ENCODE results near the gene FGFBP3. TPM values are rescaled to one million over a fixed set of nuclear protein-coding genes. Genes with fewer than 3 reads are reported as not detected.

Gene FGFBP3
- total and polyA plus RNA-seq, 12 donors: 0.21 to 0.67 (median 0.45) TPM

DNA sequence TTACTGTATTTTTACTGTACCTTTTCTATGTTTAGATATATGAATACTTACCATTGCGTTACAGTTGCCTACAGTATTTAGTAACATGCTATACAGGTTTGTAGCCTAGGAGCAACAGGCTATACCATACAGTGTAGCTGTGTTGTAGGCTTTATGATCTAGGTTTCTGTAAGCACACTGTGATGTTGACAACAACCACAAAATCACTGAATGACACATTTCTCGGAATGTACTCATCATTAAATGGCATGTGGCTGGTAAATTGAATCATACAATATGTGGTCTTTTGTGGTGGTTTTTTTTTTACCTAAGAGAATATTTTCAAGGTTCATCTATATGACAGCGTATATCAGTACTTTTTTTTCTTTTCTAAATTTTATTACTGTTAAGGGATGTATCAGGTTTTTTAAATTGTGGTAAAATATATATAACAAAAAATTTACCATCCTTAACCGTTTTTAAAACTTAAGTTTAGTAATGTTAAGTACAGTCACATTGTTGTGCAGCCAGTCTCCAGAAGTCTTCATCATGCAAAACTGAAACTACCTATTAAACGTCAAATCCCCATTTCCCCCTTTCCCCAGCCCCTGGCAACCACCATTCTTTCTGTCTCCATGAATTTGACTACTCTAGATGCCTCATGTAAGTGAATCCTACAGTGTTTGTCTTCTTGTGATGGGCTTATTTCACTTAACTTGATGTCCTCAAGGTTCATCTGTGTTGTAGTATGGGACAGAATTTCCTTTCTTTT, 35.8 kb upstream of the FGFBP3 start:
- WGBS, 2 donors: 93 to 94% methylated on average over 5 of the region's 5 CpGs
- ATAC-seq (no peak), DNase-seq (no peak)
- peaks cover 0 to 79% (median 5%) of the 10 kb centered on the region in 9 donors for H3K36me3 ChIP-seq
- no peak overlapping the region for H3K4me3 ChIP-seq
- H3K27me3 ChIP-seq: no peaks in the 10 kb centered on the region
- intact Hi-C loops (cut with DNase I): no loop called here
- no peaks in the 10 kb centered on the region for H3K9me3 ChIP-seq
- TF ChIP-seq, protein P1, sequence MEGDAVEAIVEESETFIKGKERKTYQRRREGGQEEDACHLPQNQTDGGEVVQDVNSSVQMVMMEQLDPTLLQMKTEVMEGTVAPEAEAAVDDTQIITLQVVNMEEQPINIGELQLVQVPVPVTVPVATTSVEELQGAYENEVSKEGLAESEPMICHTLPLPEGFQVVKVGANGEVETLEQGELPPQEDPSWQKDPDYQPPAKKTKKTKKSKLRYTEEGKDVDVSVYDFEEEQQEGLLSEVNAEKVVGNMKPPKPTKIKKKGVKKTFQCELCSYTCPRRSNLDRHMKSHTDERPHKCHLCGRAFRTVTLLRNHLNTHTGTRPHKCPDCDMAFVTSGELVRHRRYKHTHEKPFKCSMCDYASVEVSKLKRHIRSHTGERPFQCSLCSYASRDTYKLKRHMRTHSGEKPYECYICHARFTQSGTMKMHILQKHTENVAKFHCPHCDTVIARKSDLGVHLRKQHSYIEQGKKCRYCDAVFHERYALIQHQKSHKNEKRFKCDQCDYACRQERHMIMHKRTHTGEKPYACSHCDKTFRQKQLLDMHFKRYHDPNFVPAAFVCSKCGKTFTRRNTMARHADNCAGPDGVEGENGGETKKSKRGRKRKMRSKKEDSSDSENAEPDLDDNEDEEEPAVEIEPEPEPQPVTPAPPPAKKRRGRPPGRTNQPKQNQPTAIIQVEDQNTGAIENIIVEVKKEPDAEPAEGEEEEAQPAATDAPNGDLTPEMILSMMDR (IDR thresholded peaks at IDR 0.05): no peak
- H3K27ac ChIP-seq: no peak overlapping the region
- no peaks in the 10 kb centered on the region for H3K4me1 ChIP-seq

DNA sequence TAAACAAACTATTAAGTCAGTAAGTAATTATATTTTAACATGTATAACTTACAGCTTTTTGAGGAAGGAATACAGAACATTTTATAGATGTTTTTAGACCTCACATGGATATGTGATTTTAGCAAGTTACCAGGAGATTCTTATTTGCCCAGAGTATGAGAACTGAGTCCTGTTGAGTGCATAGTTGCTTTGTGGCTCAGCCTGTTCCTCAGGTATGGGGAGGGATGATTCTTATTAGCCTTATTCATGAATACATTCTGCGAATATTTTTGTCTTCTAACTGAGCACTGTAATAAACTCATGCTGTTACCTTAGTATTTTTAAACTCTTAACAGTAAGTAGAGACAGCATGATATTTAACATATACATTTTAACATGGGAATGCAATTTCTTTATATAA, 32.1 kb upstream of the FGFBP3 start:
- intact Hi-C loops (cut with DNase I): no loop called here
- peaks cover 0 to 83% (median 11%) of the 10 kb centered on the region in 9 donors for H3K36me3 ChIP-seq
- WGBS, 2 donors: 94 to 96% methylated on average over 1 of the region's 1 CpG

DNA sequence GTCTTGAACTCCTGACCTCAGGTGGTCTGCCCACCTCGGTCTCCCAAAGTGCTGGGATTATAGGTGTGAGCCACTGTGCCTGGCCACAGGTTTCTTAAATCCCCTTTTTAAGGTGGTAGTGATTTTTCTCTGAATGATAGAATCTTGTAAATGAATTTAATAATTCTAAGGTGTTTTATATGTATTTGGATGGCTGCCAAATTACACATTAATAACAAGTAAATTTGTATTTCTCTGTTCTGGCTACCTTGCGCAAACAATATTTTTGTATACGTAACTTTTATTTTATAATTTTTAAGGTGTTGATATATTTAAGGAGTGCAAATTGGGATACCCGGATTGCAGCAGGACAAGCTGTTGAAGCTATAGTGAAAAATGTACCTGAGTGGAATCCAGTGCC, 30.4 kb upstream of the FGFBP3 start:
- intact Hi-C loops (cut with DNase I): no loop called here
- 98 to 99% methylated on average over 4 of the region's 4 CpGs for WGBS, 2 donors
- no peaks in the 10 kb centered on the region for H3K27me3 ChIP-seq
- TF ChIP-seq, protein P1 (IDR thresholded peaks at IDR 0.05): no peak
- no peak overlapping the region for H3K27ac ChIP-seq
- H3K4me3 ChIP-seq: no peak overlapping the region
- no peaks in the 10 kb centered on the region for H3K4me1 ChIP-seq
- DNase-seq: no peak
- H3K36me3 ChIP-seq: peaks cover 0 to 81% (median 13%) of the 10 kb centered on the region in 9 donors
- ATAC-seq: no peak
- no peaks in the 10 kb centered on the region for H3K9me3 ChIP-seq

More for the DNA sequence above, 32.1 kb upstream of the FGFBP3 start:
- H3K4me3 ChIP-seq: no peak overlapping the region
- ATAC-seq: no peak
- no peaks in the 10 kb centered on the region for H3K9me3 ChIP-seq
- no peak overlapping the region for H3K27ac ChIP-seq
- H3K27me3 ChIP-seq: no peaks in the 10 kb centered on the region
- H3K4me1 ChIP-seq: no peaks in the 10 kb centered on the region
- no peak for DNase-seq
- TF ChIP-seq, protein P1 (IDR thresholded peaks at IDR 0.05): no peak

DNA sequence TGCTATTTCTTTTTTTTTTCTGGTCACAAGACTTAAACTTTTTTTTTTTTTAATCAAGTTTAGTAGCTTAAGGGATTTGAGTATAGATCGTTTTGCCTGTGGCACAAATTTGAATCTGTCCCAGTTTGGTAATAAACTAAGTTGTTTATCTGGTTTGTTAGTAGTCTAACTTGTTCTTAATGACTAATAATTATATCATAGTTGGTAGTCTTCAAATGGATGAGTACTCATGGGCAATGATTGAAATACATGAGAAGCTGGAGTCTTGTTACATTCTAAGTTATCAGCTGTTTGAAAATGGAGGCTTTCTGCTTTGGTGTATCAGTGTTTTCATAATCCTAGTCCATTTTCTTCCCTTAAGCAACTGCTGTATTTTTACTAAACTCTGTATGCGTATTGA, 26.6 kb upstream of the FGFBP3 start:
- 97% methylated on average over 2 of the region's 2 CpGs for WGBS, 2 donors
- intact Hi-C loops (cut with DNase I): no loop called here
- DNase-seq: no peak
- peaks cover 0 to 60% (median 13%) of the 10 kb centered on the region in 9 donors for H3K36me3 ChIP-seq
- H3K9me3 ChIP-seq: no peaks in the 10 kb centered on the region
- H3K4me3 ChIP-seq: no peak overlapping the region
- TF ChIP-seq, protein P1 (IDR thresholded peaks at IDR 0.05): no peak
- peaks cover 0 to 17% (median 3%) of the 10 kb centered on the region in 9 donors for H3K4me1 ChIP-seq
- no peaks in the 10 kb centered on the region for H3K27me3 ChIP-seq
- no peak for ATAC-seq
- H3K27ac ChIP-seq: no peak overlapping the region
